Fibroblast of skin of left biceps (primary cell): ENCODE data around the gene ANKDD1B.

Experiments used
- DNase-seq, 2 experiments: peaks; one replicate each; pipeline ENCODE4 v3.0.0-alpha.2; 2013; ENCODE audit warnings: low read depth in 2 of 2

The ANKDD1B gene

GRCh38 chr5:75706016-75706415, 94.8 kb downstream of the ANKDD1B start:
- DNase-seq, result no peak

GRCh38 chr5:75706775-75707174, 95.5 kb downstream of the ANKDD1B start:
- no peak for DNase-seq

GRCh38 chr5:75707911-75708509, 96.8 kb downstream of the ANKDD1B start:
- no peak for DNase-seq

- DNase-seq, result no peak
These were observed 99.4 kb downstream of the ANKDD1B start for GRCh38 chr5:75710637-75711036.

GRCh38 chr5:75711151-75711550, 99.9 kb downstream of the ANKDD1B start:
- no peak for DNase-seq

GRCh38 chr5:75712091-75712490, 100.8 kb downstream of the ANKDD1B start:
- no peak for DNase-seq

GRCh38 chr5:75716715-75717081, 105.4 kb downstream of the ANKDD1B start:
- DNase-seq, result no peak

GRCh38 chr5:75717082-75717922, 106.0 kb downstream of the ANKDD1B start, which contains the start of gene POC5:
Gene POC5, minus strand, starts transcription at chr5:75717437. Its CDS starts 4,500 bp downstream, at chr5:75712937.
- peak; percentile 88 to 91 for DNase-seq

GRCh38 chr5:75720882-75721281, 109.6 kb downstream of the ANKDD1B start:
- DNase-seq, result no peak
